ENCODE measurements around the gene METTL15. TPM values are rescaled to one million over a fixed set of nuclear protein-coding genes. Genes with fewer than 3 reads are reported as not detected.
A peak's percentile ranks its signal among the peaks of the same experiment; 100 is the strongest.

Gene METTL15
- total RNA-seq, result 10 to 100 TPM in 3 of 4 donors, 1 to 10 TPM in 1; 8.5 to 41.1 (median 17.0) TPM

- no peaks in the 10 kb centered on the region for H3K36me3 ChIP-seq
- intact Hi-C loops (cut with DNase I; ENCODE audit: low total_unique reads), result no loop called here
- peak within 1 kb of the TSS; percentile 42 to 44 for H3K4me3 ChIP-seq
- peak within 1 kb of the TSS; percentile 83 to 85 for H3K27ac ChIP-seq
- no peaks in the 10 kb centered on the region for H3K27me3 ChIP-seq
- H3K9me3 ChIP-seq, result no peaks in the 10 kb centered on the region
- peak; percentile 53 to 71 for TF ChIP-seq POLR2A (IDR thresholded peaks at IDR 0.05)
- peak in 1 of 4 experiments; percentile 11 for TF ChIP-seq CTCF (IDR thresholded peaks at IDR 0.05)
- H3K4me1 ChIP-seq, result no peaks in the 10 kb centered on the region
- peak; percentile 99 to 100 for DNase-seq
Observed at GRCh38 chr11:28107750-28108618, at the start of gene METTL15, which contains the start of gene KIF18A. Gene METTL15 (plus strand): TSS chr11:28108388. CDS start chr11:28113335, 4,947 bp downstream. Gene KIF18A (minus strand): TSS chr11:28108156. CDS start chr11:28097947, 10,209 bp downstream.

GRCh38 chr11:28071305-28071704 lies 36.9 kb upstream of the METTL15 start:
- no peak for DNase-seq
- Histone ChIP-seq H3K27ac (no peak overlapping the region), H3K9me3 (no peaks in the 10 kb centered on the region), H3K27me3 (no peaks in the 10 kb centered on the region), H3K36me3 (no peaks in the 10 kb centered on the region), H3K4me1 (no peaks in the 10 kb centered on the region), H3K4me3 (no peak overlapping the region)
- no peak for TF ChIP-seq POLR2A (IDR thresholded peaks at IDR 0.05)
- TF ChIP-seq CTCF (IDR thresholded peaks at IDR 0.05), result no peak
- intact Hi-C loops (cut with DNase I; ENCODE audit: low total_unique reads), result no loop called here

GRCh38 chr11:28072321-28072720 lies 35.9 kb upstream of the METTL15 start:
- TF ChIP-seq POLR2A (IDR thresholded peaks at IDR 0.05) (no peak), CTCF (IDR thresholded peaks at IDR 0.05) (no peak)
- no peaks in the 10 kb centered on the region for H3K4me1 ChIP-seq
- no peaks in the 10 kb centered on the region for H3K36me3 ChIP-seq
- H3K4me3 ChIP-seq, result no peak overlapping the region
- no peaks in the 10 kb centered on the region for H3K27me3 ChIP-seq
- intact Hi-C loops (cut with DNase I; ENCODE audit: low total_unique reads), result no loop called here
- no peaks in the 10 kb centered on the region for H3K9me3 ChIP-seq
- no peak overlapping the region for H3K27ac ChIP-seq
- no peak for DNase-seq

- Histone ChIP-seq H3K4me1 (no peaks in the 10 kb centered on the region), H3K27me3 (no peaks in the 10 kb centered on the region), H3K9me3 (no peaks in the 10 kb centered on the region), H3K4me3 (no peak overlapping the region), H3K27ac (no peak overlapping the region), H3K36me3 (no peaks in the 10 kb centered on the region)
- DNase-seq, result no peak
- no peak for TF ChIP-seq POLR2A (IDR thresholded peaks at IDR 0.05)
- TF ChIP-seq CTCF (IDR thresholded peaks at IDR 0.05), result no peak
- intact Hi-C loops (cut with DNase I; ENCODE audit: low total_unique reads), result no loop called here
Observed at GRCh38 chr11:28077521-28077920, 30.7 kb upstream of the METTL15 start.

GRCh38 chr11:28083118-28083517 lies 25.1 kb upstream of the METTL15 start:
- intact Hi-C loops (cut with DNase I; ENCODE audit: low total_unique reads), result no loop called here
- H3K27ac ChIP-seq, result no peak overlapping the region
- no peak for DNase-seq

More at GRCh38 chr11:28083118-28083517, 25.1 kb upstream of the METTL15 start:
- TF ChIP-seq POLR2A (IDR thresholded peaks at IDR 0.05) (no peak), CTCF (IDR thresholded peaks at IDR 0.05) (no peak)
- no peaks in the 10 kb centered on the region for H3K4me1 ChIP-seq
- H3K27me3 ChIP-seq, result no peaks in the 10 kb centered on the region
- no peaks in the 10 kb centered on the region for H3K36me3 ChIP-seq
- H3K4me3 ChIP-seq, result no peak overlapping the region
- no peaks in the 10 kb centered on the region for H3K9me3 ChIP-seq

Measured in uterus (tissue), 4 donors.